Measurements from ENCODE around the gene TPM4.

TPM4 gene

GRCh38 chr19:16125737-16126495 lies 49.6 kb downstream of the TPM4 start:
- no peak for DNase-seq (ENCODE audit: low read depth, low spot score)

GRCh38 chr19:16127080-16127479 lies 50.8 kb downstream of the TPM4 start:
- no peak for DNase-seq (ENCODE audit: low read depth, low spot score)

GRCh38 chr19:16127776-16128371 lies 51.6 kb downstream of the TPM4 start:
- DNase-seq (ENCODE audit: low read depth, low spot score), result no peak

GRCh38 chr19:16131648-16132047 lies 55.4 kb downstream of the TPM4 start:
- DNase-seq (ENCODE audit: low read depth, low spot score), result no peak

GRCh38 chr19:16133818-16134217 lies 57.5 kb downstream of the TPM4 start:
- DNase-seq (ENCODE audit: low read depth, low spot score), result no peak

- DNase-seq (ENCODE audit: low read depth, low spot score), result no peak
Observed at GRCh38 chr19:16134510-16134909, 58.2 kb downstream of the TPM4 start.

- no peak for DNase-seq (ENCODE audit: low read depth, low spot score)
Observed at GRCh38 chr19:16135430-16136127, 59.3 kb downstream of the TPM4 start.

GRCh38 chr19:16136185-16136999 lies 60.1 kb downstream of the TPM4 start:
- no peak for DNase-seq (ENCODE audit: low read depth, low spot score)

GRCh38 chr19:16139752-16140151 lies 63.5 kb downstream of the TPM4 start:
- no peak for DNase-seq (ENCODE audit: low read depth, low spot score)

- no peak for DNase-seq (ENCODE audit: low read depth, low spot score)
Observed at GRCh38 chr19:16141043-16141442, 64.7 kb downstream of the TPM4 start.

- no peak for DNase-seq (ENCODE audit: low read depth, low spot score)
Observed at GRCh38 chr19:16142032-16142580, 65.8 kb downstream of the TPM4 start.

- DNase-seq (ENCODE audit: low read depth, low spot score), result peak; percentile 75
Observed at GRCh38 chr19:16143399-16144215, 67.3 kb downstream of the TPM4 start, which contains the start of gene HSH2D. TSS of gene HSH2D (plus strand) at chr19:16143685. CDS start at chr19:16148751, 5,066 bp downstream.

GRCh38 chr19:16144216-16144581 lies 67.9 kb downstream of the TPM4 start:
- DNase-seq (ENCODE audit: low read depth, low spot score), result no peak

GRCh38 chr19:16146112-16146511 lies 69.8 kb downstream of the TPM4 start:
- no peak for DNase-seq (ENCODE audit: low read depth, low spot score)

GRCh38 chr19:16148443-16149229 lies 72.3 kb downstream of the TPM4 start:
- no peak for DNase-seq (ENCODE audit: low read depth, low spot score)

All from iPS DF 19.7 (cell line).